HUES6 (cell line): ENCODE data around the gene PRDM8.

Source experiments
- H3K27ac ChIP-seq: 2 replicates; pipeline ENCODE4 v1.7.0; 2013; ENCODE audit warnings: low read depth, mild to moderate bottlenecking, low read length, inconsistent platforms
- H3K27me3 ChIP-seq: 2 replicates; pipeline ENCODE4 v1.6.1; 2013; ENCODE audit warnings: low read length; ENCODE audit not compliant: control insufficient read depth, insufficient read depth
- H3K36me3 ChIP-seq: 2 replicates; pipeline ENCODE4 v1.6.1; 2013; ENCODE audit warnings: low read length; ENCODE audit not compliant: control insufficient read depth, insufficient read depth
- H3K4me1 ChIP-seq: 2 replicates; pipeline ENCODE4 v1.6.1; 2013; ENCODE audit warnings: low read length; ENCODE audit not compliant: control insufficient read depth, insufficient read depth
- H3K4me3 ChIP-seq: 2 replicates; pipeline ENCODE4 v1.5.1; 2013; ENCODE audit warnings: low read depth, low read length
- H3K9ac ChIP-seq: one replicate; pipeline ENCODE4 v1.6.1; 2013; ENCODE audit warnings: mild to moderate bottlenecking, low read length
- H3K9me3 ChIP-seq: 2 replicates; pipeline ENCODE4 v1.6.1; 2013; ENCODE audit warnings: low read depth, low read length; ENCODE audit not compliant: control insufficient read depth, insufficient read depth

Gene PRDM8

GRCh38 chr4:80252427-80252826 is 55.1 kb downstream of the PRDM8 start:
- Histone ChIP-seq H3K36me3 (no peaks in the 10 kb centered on the region), H3K9ac (no peak overlapping the region), H3K27ac (no peak overlapping the region), H3K4me1 (no peaks in the 10 kb centered on the region), H3K4me3 (no peak overlapping the region), H3K27me3 (peaks cover 35% of the 10 kb centered on the region), H3K9me3 (no peaks in the 10 kb centered on the region)

- Histone ChIP-seq H3K27ac (no peak overlapping the region), H3K9ac (no peak overlapping the region), H3K36me3 (no peaks in the 10 kb centered on the region), H3K4me1 (no peaks in the 10 kb centered on the region), H3K4me3 (no peak overlapping the region), H3K9me3 (no peaks in the 10 kb centered on the region), H3K27me3 (peaks cover 41% of the 10 kb centered on the region)
Observed at GRCh38 chr4:80252953-80253352, 55.6 kb downstream of the PRDM8 start.

- Histone ChIP-seq H3K36me3 (no peaks in the 10 kb centered on the region), H3K4me3 (no peak overlapping the region), H3K27me3 (peaks cover 46% of the 10 kb centered on the region), H3K9ac (no peak overlapping the region), H3K4me1 (no peaks in the 10 kb centered on the region), H3K9me3 (no peaks in the 10 kb centered on the region), H3K27ac (no peak overlapping the region)
Observed at GRCh38 chr4:80253510-80253909, 56.2 kb downstream of the PRDM8 start.
